GM18867 (cell line): Measurements from ENCODE around the gene MAP3K5.
A peak's percentile ranks its signal among the peaks of the same experiment; 100 is the strongest.
"Not testable (repeated sequence)": the region's sequence is repeated elsewhere in the genome, so short reads cannot be mapped to it uniquely, and the experiment has no call there.

ENCODE experiments used
- ATAC-seq: cut with Tn5 transposase; IDR thresholded peaks from one replicate; pipeline ENCODE4 v1.9.1; 2021; ENCODE audit warnings: mild to moderate bottlenecking, moderate library complexity; ENCODE audit not compliant: unreplicated experiment

MAP3K5 gene

DNA sequence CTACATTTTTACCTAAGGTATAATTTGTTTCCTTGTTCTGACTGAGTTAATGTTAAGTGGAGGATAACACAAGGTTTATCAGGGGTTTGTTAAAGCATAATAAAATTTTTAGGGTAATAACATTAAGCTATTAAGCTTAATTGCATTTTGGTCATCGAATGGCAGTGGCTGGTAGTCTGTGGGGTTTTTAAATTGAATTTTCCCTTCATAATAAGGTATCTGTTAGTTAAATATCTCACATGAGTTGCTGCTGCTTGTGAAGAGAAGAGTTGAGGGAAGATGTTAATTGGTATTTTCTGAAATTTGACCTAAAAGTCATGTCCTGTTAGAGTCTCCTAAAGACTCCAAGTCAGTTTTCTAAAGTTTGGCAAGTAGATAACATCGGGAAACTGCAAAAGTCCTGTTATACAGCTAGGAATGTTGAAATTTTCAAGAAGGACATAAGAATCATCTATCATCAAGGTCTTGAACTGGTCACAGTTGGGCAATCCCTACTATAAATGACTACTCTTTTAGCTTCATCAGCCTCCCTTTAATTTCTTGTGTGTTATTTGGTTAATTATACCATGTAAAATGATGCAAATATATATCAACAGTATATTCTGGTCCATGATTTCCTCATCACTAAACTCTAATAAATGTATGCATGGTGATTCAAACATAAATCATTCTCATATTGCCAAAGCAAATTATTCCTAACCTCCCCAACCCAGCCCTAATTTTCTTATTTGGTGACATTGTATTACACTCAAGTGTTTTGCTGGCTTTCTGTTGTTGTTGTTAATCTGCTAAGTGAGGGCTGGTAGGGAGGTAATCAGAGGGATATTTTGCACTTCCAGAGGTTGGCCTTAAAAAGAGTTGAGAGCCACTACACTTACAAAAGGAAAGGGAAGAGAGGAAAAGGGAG, 64.0 kb downstream of the MAP3K5 start:
- ATAC-seq, result no peak

DNA sequence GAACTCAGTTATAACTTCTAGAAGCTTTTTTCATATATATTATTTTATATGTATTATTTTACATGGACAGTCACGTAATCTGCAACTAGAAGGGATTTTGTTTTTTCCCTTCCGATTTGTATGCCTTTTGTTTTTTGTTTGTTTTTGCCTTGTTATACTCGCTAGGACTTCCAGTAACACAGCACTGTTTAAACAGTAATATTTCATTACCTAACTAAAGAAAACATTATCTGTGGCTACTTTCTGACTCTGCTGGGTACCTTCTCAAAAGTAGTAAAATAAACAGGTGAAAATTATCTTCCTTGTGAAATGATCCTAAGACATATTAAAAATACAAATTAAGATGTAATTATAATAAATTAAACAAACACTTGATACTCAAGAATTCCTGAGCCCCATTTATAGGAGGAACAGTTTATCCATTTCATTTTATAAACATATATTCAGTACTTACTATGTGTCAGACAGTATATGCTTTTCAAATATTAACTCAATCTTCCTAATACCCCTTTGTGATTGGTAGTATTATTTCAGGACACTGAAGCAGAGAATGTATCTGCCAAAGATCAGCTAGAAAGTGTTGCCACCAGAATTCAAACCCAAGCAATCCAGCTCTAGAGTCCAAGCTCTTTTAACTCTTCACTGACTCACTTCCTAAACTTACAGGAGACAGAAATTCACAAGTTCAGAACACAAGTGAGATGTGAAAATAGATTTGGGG, 65.3 kb downstream of the MAP3K5 start:
- no peak for ATAC-seq

DNA sequence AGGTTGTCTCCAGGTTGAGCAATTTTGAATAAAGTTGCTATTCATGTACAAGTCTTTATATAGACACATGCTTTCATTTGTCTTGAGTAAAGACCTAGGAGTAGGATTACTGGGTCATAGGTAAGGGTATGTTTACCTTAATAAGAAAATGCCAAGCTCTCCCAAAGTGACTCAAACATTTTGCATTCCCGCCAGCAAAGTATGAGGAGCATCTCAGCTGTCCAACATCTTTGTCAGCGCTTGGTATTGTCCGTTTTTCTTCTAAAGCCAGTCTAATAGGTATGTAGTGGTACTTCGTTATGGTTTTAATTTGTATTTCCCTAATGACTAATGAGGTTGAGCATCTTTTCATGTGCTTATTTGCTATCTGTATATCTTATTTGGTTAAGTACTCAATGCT, 67.2 kb downstream of the MAP3K5 start:
- ATAC-seq, result no peak

DNA sequence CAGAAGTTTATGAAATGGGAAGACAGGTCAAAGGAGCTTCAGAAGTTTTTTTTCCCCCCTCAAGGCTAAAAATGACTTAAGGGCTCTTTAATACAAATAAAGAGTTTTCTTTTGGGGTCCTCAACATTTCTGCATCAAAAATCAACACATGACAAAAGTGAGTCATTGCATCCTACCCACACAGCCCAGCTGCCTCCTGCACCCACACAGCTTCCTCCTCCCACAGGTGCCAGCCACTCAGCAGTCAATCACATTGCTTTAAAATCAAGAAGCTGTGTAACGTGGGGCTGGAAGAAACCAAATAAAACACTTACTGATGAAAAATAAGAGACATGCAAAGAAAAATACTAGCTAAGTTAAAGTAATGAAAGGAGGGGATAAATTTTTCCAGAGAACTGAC, 68.5 kb downstream of the MAP3K5 start:
- ATAC-seq, result peak; percentile 40

DNA sequence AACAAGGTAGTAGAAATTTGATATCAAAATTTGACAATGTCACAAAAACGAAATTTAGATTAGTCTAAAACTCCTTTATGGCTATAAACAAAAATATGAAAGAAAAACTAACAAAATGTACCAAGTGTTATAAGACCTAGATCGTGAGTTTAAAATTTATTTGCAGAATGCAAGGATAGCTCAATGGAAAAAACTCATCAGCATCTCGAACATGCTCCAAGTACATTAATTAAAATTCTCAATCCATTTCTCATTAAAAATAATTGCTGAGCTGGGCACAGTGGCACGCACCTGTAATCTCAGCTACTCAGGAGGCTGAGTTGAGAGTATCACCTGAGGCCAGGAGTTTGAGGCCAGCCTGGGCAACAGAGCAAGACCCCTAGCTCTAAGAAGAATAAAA, 70.8 kb downstream of the MAP3K5 start:
- ATAC-seq, result no peak

DNA sequence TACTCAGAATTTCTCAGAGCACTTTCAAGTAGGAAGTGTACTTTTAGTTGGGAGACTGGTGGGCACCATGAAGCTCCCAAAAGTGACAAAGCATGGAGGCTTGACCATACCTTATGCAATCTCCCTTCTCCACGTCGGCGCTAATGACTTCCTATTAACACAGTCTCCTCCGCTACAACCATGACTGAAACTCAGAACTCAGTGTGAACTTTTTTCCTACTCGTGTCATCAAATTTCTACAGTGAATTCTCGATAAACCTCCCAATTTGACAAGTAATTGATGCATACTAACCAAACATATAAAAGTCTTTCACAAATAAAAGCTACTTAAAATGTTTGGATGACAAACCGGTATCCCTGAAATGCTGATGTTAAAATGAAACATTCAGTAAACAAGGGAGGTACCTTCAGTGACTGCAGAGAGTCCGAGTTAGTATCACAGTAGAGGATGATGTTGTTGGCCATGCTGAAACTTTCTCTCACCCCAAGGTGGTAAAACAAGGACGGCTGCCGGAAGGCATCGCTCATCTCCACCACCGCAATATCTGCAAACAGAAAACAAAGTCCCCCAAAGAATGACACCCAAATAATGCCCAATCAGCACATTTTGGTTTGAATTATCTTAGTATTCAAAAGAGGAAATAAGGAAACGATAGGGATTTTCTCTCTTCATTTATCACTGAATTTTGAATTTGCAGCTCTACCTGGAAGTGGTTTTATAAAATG, 72.1 kb downstream of the MAP3K5 start:
- peak; percentile 74 for ATAC-seq

DNA sequence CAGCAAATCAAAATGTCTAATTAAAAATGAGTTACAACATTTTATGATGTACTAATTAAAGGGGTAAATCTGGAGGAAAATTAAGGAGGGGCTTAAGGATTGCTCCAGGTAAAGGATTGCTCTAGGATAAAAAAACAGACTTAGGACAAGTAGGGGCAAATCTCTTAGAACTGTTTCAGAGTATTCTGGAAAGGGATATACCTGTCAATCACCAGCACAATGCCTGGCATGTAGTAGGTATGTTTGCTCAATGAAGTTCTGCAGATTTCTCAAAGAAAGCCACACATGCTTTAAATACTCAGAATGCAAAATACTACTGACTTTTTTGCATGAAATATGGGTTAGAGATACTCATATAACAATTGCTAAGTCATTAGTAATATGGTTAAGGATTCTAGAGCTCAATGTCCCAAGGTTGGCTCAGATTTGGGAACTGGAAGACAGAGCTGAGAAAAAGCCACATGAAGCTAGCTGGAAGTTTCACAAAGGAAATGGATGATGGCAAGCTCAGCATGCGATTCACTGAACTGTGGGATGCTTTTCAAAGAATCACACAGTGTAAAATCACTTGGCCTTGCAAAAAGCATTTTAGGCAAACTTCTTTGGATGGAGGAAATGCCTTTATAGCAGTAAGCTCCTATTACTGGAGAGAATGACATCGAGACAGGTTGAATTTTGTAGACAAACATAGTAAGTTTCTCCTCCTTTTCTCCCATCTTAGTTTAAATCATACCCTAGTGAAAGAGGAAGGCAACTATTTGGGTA, 72.8 kb downstream of the MAP3K5 start:
- peak; percentile 34 for ATAC-seq

DNA sequence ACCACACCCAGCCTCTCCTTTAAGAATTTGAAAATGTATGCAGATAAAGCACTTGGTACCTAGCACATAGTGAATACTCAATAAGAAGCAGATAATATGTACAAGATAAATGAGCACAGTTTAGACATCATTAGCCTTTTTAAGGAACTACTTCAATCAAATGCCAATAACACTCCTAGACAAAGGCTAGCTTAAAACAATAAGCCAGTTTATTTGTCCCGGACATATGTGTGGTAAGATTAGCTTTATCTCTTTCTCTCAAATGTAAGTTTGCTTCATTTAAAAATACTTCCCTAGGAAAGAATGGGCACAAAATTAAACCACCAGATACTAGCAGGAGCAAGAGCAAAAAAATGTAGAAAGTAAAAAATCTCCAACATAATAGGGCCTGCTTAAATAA, 73.8 kb downstream of the MAP3K5 start:
- ATAC-seq, result no peak

DNA sequence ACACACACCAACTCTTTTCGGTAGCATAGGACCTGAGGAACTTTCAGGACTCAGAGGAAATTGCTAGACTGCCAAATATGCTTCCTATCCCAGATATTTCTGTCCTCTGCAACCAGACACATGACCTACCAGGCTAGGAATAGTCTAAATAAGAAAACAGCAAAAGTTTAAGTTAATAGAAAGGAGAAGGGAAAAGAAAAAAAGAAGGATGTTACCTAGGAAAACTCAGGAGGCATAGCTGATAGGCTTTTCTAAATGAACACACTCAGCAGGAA, 74.6 kb downstream of the MAP3K5 start:
- ATAC-seq, result peak; percentile 1

DNA sequence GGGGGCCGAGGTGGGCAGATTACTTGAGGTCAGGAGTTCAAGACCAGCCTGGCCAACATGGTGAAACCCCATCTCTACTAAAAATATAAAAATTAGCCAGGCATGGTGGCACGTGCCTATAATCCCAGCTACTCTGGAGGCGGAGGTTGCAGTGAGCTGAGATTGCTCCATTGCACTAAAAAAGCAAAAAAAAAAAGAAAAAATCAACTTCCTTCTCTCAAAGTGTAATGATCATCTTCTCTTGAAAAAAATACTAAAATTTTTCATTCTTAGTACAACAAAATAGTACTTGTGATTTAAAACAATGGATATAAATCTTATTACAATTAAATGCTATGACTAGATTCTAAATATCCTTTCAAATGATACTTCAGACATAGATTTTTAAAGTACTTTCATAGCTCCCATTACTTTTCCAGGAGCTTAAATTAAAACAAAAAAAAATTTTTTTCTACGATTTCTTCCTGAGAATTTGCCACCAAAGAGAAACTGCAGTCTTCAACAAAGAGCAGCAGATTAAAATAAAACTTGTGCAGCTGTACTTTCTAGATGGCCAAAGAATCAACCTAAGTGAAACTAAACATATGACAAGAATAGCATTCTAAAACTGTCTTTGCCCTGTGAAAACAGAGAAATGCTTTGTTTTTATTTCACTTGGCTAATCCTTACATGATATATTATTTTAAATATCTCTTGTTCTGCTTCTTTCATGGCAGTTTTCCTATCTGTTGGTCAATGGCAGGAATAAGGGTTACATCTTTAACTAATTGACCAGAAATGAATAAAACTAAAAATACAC, 75.2 kb downstream of the MAP3K5 start:
- ATAC-seq, result peak; percentile 55

DNA sequence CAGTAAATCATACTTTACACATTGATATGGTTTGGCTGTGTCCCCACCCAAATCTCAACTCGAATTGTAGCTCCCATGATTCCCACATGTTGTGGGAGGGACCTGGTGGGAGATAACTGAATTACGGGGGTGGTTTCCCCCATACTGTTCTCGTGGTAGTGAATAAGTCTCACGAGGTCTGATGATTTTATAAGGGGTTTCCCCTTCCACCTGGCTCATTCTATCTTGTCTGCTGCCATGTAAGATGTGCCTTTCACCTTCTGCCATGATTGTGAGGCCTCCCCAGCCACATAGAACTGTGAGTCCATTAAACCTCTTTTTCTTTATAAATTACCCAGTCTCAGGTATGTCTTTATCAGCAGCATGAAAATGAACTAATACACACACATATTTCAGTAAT, 79.6 kb downstream of the MAP3K5 start:
- not testable (repeated sequence) for ATAC-seq

DNA sequence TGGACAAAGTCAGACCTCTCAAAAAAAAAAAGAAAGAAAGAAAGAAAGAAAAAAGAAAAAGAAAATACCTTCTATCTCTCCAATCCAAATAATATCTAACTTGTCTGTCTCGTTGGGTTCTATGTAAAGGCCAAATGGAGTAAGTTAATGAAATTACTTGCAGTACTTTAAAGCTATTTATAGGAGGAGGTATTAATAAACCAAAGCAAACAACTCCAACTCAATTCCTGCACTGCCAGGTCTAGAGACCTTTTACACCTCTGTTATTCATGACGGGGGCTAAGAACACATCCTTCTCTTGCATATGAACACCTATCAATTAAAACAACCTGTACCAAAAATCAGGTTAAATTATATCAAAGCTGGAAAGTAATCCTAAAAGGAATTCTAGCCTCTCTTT, 80.6 kb downstream of the MAP3K5 start:
- no peak for ATAC-seq

DNA sequence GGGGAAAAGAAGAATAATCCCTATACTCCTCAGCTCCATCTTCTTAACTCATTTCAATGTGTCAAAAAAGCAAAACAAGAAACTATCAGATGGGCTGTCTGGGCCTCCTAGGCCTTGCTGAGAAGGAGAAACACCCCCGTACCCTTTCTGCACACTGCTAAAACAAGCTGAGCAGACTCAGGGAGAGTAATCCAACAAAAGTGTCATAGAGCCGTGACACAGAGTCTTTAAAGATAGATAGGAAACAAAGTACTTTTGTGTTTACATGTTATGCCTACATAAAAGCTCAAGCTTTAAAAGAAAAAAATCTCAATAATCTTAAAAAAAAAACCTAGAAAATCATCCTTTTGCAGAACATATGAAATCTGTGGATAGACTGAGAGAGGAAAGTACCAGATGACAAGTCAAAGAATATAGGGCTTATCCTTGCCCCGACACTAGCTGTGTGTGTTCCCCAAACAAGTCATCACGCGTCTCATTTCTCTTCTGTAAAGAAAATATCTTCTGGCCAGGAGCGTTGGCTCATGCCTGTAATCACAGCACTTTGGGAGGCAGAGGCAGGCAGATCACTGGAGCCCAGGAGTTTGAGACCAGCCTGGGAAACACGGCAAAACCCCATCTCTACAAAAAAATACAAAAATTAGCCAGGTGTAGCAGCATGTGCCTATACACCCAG, 81.3 kb downstream of the MAP3K5 start:
- no peak for ATAC-seq

DNA sequence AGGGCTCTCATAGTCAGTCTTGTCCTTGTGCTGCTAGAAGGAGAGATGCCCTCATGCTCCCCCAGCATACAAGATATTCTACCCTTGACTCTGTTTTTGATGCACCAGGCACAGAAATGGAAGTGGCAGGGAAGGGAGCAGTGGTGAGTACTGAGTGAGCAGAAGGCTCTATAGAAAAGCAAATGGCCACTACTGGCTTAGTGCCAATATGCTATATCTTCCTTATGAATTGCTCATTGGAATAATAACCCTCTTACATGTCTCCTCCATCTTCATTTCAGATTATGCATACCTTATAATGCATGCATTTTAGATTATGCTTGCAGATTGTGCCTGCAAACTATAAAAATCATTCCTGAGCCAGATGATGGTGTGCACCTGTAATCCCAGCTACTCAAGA, 82.8 kb downstream of the MAP3K5 start:
- no peak for ATAC-seq

DNA sequence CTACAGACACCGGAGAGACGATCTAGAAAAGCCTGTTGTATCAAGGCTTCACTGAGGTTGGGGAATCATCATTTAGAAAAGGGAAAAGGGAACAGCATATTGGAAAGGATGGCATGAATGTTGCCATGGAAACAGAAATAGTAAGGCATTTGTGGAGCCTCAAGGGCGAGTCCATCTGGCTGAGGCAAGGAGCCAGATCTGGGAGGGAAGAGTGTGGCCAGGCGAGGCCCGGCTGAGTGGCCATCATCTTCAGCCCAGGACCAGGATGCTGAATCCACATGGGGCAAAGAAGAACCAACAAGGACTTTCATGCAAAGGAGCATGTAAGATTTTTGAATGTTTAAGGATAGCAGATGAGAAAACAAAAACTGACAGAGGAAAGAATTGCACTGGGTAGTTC, 85.8 kb downstream of the MAP3K5 start:
- no peak for ATAC-seq

DNA sequence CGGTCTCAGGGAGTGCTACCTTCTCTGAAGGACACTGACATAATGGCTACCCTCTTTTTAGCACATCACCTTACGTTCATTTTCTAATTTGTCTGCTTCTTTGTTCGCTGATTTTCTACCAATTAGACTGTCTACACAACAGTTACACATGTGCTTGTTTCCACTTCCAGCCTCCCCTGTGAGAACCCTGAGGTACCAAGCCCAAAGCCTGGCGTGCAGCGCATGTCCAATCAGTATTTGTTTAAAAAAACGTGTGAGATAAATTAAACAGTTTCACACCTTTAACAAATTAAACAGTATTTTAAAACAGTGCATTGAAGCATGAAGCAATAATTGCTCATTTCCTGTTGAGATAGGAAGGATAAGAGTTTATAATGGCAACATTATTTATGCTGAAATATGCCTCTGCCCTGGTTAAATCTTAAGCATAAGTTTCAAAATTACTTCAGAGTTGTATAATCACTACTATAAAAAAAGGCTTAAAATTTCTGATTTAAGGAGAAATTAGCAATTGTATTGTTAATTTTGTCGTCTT, 88.9 kb downstream of the MAP3K5 start:
- no peak for ATAC-seq

DNA sequence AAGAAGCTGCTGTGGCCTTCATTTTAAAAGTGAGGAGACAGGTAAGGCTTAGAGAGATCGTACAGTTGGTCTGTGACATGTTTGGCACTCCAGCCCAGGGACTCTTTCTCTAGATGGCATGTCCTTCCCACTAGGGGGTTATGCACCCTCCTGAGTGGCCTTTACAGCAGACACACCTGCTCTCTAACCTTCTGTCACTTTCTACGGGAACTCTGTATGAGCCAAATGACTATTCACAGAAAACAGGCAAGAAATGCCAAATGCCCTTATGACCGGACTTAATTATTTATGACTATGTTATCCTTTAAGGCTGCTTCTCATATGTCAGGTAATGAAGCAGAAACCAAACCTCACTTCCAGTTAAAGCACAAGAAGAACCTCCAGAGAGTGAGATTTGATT, 91.2 kb downstream of the MAP3K5 start:
- no peak for ATAC-seq

DNA sequence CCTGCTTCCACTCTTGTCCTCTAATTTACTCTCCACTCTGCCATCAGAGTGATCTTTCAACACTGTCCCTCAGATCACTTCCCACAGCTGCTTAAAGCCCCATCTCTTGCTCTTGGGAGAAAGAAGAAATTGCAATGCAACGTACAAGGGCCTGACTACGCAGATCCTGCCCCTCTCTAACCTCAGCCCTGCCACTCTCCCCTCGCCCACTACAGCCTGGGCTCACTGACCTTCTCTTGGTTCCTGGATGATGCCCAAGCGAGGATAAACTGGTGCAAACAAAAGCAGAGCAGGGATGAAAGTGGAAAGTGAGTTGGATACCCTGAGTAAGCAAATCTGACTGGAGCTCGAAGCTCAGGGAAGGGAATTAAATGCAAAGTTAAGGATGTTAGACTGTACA, 92.9 kb downstream of the MAP3K5 start:
- no peak for ATAC-seq

DNA sequence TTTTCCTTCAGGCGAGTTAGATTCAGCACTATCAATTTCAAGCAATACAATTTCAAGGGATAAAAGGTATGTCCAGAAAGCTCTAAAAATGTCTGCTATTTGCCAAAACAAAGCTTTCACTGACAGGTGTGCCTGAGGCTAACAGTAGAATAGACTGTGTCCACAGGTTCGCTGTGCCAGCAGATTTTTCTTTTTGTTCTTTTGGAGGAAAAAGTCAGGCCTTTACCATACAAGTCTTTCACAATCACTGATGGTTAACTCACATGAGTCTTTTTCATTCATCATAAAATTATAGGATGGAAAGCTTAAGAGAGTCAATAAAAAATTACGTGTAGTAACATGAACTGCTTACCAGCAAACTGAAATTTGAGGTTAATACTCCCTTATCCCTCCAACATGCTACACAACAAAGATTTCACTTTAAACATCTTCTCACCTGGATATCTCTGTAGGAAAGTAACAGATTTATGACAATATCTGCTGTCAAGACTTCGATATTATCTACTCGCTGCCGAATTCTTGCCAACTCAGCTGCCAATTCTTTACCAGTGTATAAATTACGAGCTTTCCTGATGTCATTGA, 95.4 kb downstream of the MAP3K5 start:
- no peak for ATAC-seq
